IMR-90 (cell line): Measurements from ENCODE around the gene STXBP6. TPM values are rescaled to one million over a fixed set of nuclear protein-coding genes. Genes with fewer than 3 reads are reported as not detected.

Experiments
- ATAC-seq: fragments of 200-7000 bp; cut with Tn5 transposase; 2 replicates; pipeline ENCODE4 v1.9.1; 2020; ENCODE audit warnings: low read depth, mild to moderate bottlenecking, moderate library complexity
- BruUV-seq: library from RNA; stranded (reverse); fragments of 400-500 nt; replicated peaks from 2 replicates; lab custom pipeline; 2021; lab: Mats Ljungman, UMichigan
- CTCF ChIA-PET: fragments of 300-600 bp; formaldehyde crosslinking; extraction: SDS; loops from one replicate; lab custom pipeline; 2021; ENCODE audit warnings: antibody characterized with exemption; lab: Yijun Ruan, JAX
- POLR2A ChIA-PET: fragments of 300-600 bp; sonication (Branson Sonifier 250); formaldehyde crosslinking; loops from one replicate; lab custom pipeline; 2022; ENCODE audit warnings: antibody characterized with exemption; ENCODE audit not compliant: unreplicated experiment; lab: Charles Lee
- DNase-seq: peaks from one replicate; pipeline ENCODE4 v3.0.0; 2013
- H2AFZ ChIP-seq: replicated peaks from 2 replicates; pipeline ENCODE3; 2013; ENCODE audit warnings: low read length, mild to moderate bottlenecking; ENCODE audit not compliant: poor library complexity
- H2AK5ac ChIP-seq: 2 replicates; pipeline ENCODE4 v1.6.1; 2013; ENCODE audit warnings: low read depth, low read length, inconsistent platforms
- H2AK9ac ChIP-seq: replicated peaks from 2 replicates; pipeline ENCODE3; 2013; ENCODE audit warnings: mild to moderate bottlenecking, low read depth, low read length, moderate library complexity; ENCODE audit not compliant: poor library complexity
- H2BK120ac ChIP-seq: 2 replicates; pipeline ENCODE4 v1.6.1; 2013; ENCODE audit warnings: low read depth, low read length, inconsistent platforms
- H2BK15ac ChIP-seq: 3 replicates; pipeline ENCODE4 v1.6.1; 2013; ENCODE audit warnings: low read depth, low read length, inconsistent platforms
- H2BK20ac ChIP-seq: 2 replicates; pipeline ENCODE4 v1.6.1; 2013; ENCODE audit warnings: low read depth, mild to moderate bottlenecking, inconsistent platforms, low read length, moderate library complexity
- H2BK5ac ChIP-seq: 2 replicates; pipeline ENCODE4 v1.6.1; 2013; ENCODE audit warnings: mild to moderate bottlenecking, low read depth, low read length, inconsistent platforms; ENCODE audit not compliant: poor library complexity, severe bottlenecking
- H3K14ac ChIP-seq: replicated peaks from 2 replicates; pipeline ENCODE4 v1.6.1; 2013; ENCODE audit warnings: low read depth, low read length, inconsistent platforms
- H3K18ac ChIP-seq: 2 replicates; pipeline ENCODE4 v1.6.1; 2013; ENCODE audit warnings: low read depth, low read length, control low read depth
- H3K23ac ChIP-seq: 2 replicates; pipeline ENCODE4 v1.6.1; 2013; ENCODE audit warnings: low read depth, low read length, inconsistent platforms
- H3K27ac ChIP-seq: 2 replicates; pipeline ENCODE4 v1.5.1; 2013; ENCODE audit warnings: mild to moderate bottlenecking, control low read depth, low read length; ENCODE audit not compliant: insufficient read depth
- H3K27me3 ChIP-seq: 2 replicates; pipeline ENCODE4 v1.6.1; 2013; ENCODE audit warnings: low read length; ENCODE audit not compliant: control insufficient read depth, insufficient read depth
- H3K36me3 ChIP-seq: 2 replicates; pipeline ENCODE4 v1.6.1; 2013; ENCODE audit warnings: low read length, mixed read lengths; ENCODE audit not compliant: control insufficient read depth, insufficient read depth
- H3K4ac ChIP-seq: 2 replicates; pipeline ENCODE4 v1.6.1; 2013; ENCODE audit warnings: low read depth, low read length, inconsistent platforms
- H3K4me1 ChIP-seq: 2 replicates; pipeline ENCODE4 v1.6.1; 2013; ENCODE audit warnings: low read length, mixed read lengths; ENCODE audit not compliant: control insufficient read depth, insufficient read depth
- H3K4me2 ChIP-seq: 2 replicates; pipeline ENCODE4 v1.6.1; 2013; ENCODE audit warnings: low read depth, mild to moderate bottlenecking, control low read depth, low read length, moderate library complexity
- H3K4me3 ChIP-seq: 2 replicates; pipeline ENCODE4 v1.5.1; 2013; ENCODE audit warnings: low read depth, mild to moderate bottlenecking, control low read depth, low read length, moderate library complexity; ENCODE audit not compliant: insufficient read depth
- H3K56ac ChIP-seq: 2 replicates; pipeline ENCODE4 v1.6.1; 2013; ENCODE audit warnings: low read length, inconsistent platforms; ENCODE audit not compliant: insufficient read depth; ENCODE audit errors: extremely low read depth
- H3K79me1 ChIP-seq, 2 experiments: 2 replicates each; pipeline ENCODE4 v1.6.1; 2013; ENCODE audit warnings: low read length in 2 of 2, inconsistent platforms in 1 of 2, low read depth in 1 of 2
- H3K9ac ChIP-seq: 2 replicates; pipeline ENCODE4 v1.6.1; 2013; ENCODE audit warnings: low read depth, low read length, control low read depth
- H3K9me1 ChIP-seq: 2 replicates; pipeline ENCODE4 v1.6.1; 2013; ENCODE audit warnings: low read length, inconsistent platforms; ENCODE audit not compliant: insufficient read depth
- H3K9me3 ChIP-seq: 2 replicates; pipeline ENCODE4 v1.6.1; 2013; ENCODE audit warnings: low read length; ENCODE audit not compliant: control insufficient read depth, insufficient read depth
- H4K20me1 ChIP-seq: 2 replicates; pipeline ENCODE4 v1.6.1; 2013; ENCODE audit warnings: low read length, inconsistent platforms; ENCODE audit not compliant: insufficient read depth
- H4K5ac ChIP-seq: 2 replicates; pipeline ENCODE4 v1.6.1; 2013; ENCODE audit warnings: mild to moderate bottlenecking, low read depth, low read length, control low read depth
- H4K8ac ChIP-seq, 2 experiments: 2 replicates each; pipeline ENCODE4 v1.6.1; 2013; ENCODE audit warnings: low read depth in 2 of 2, low read length in 2 of 2, control low read depth in 1 of 2, inconsistent platforms in 1 of 2
- H4K91ac ChIP-seq: 2 replicates; pipeline ENCODE4 v1.6.1; 2013; ENCODE audit warnings: low read depth, low read length, inconsistent platforms; ENCODE audit not compliant: insufficient read depth
- BHLHE40 ChIP-seq: fragments of 150-350 bp; IDR thresholded peaks from 2 replicates; pipeline ENCODE4 v1.6.1; 2016; ENCODE audit warnings: mild to moderate bottlenecking, low read depth, low read length
- CEBPB ChIP-seq: IDR thresholded peaks from 2 replicates; pipeline ENCODE4 v1.6.1; 2012; ENCODE audit warnings: low read depth, low read length, improper control_type of control experiment
- CHD1 ChIP-seq: IDR thresholded peaks from 2 replicates; pipeline ENCODE4 v1.6.1; 2012; ENCODE audit warnings: low read depth, low read length, improper control_type of control experiment
- CTCF ChIP-seq: conservative IDR thresholded peaks from 2 replicates; pipeline ENCODE4 v1.5.1; 2012; ENCODE audit warnings: mild to moderate bottlenecking, low read depth, low read length, improper control_type of control experiment
- ELK1 ChIP-seq: fragments of 150-350 bp; IDR thresholded peaks from 2 replicates; pipeline ENCODE4 v1.6.1; 2016; ENCODE audit warnings: low read depth, mild to moderate bottlenecking, low read length, moderate library complexity, borderline replicate concordance
- FOS ChIP-seq: fragments of 150-350 bp; IDR thresholded peaks from 2 replicates; pipeline ENCODE4 v1.6.1; 2016; ENCODE audit warnings: low read depth, low read length
- MAFK ChIP-seq: IDR thresholded peaks from 2 replicates; pipeline ENCODE4 v1.6.1; 2012; ENCODE audit warnings: low read depth, low read length, improper control_type of control experiment
- MAZ ChIP-seq: IDR thresholded peaks from 2 replicates; pipeline ENCODE4 v1.6.1; 2012; ENCODE audit warnings: low read depth, mild to moderate bottlenecking, low read length, improper control_type of control experiment, moderate library complexity, borderline replicate concordance
- MXI1 ChIP-seq: IDR thresholded peaks from 2 replicates; pipeline ENCODE4 v1.6.1; 2012; ENCODE audit warnings: low read depth, mild to moderate bottlenecking, low read length, moderate library complexity, borderline replicate concordance
- NFE2L2 ChIP-seq: fragments of 150-350 bp; IDR thresholded peaks from 2 replicates; pipeline ENCODE4 v1.6.1; 2016; ENCODE audit warnings: low read depth, mild to moderate bottlenecking, low read length
- POLR2A ChIP-seq: IDR thresholded peaks from 2 replicates; pipeline ENCODE4 v1.6.1; 2012; ENCODE audit warnings: mild to moderate bottlenecking, low read depth, low read length
- RAD21 ChIP-seq: IDR thresholded peaks from 2 replicates; pipeline ENCODE4 v1.6.1; 2012; ENCODE audit warnings: low read length, improper control_type of control experiment
- RCOR1 ChIP-seq: IDR thresholded peaks from 2 replicates; pipeline ENCODE4 v1.6.1; 2012; ENCODE audit warnings: mild to moderate bottlenecking, low read length, improper control_type of control experiment; ENCODE audit not compliant: insufficient replicate concordance
- RFX5 ChIP-seq: IDR thresholded peaks from 2 replicates; pipeline ENCODE4 v1.8.0; 2012; ENCODE audit warnings: low read depth, mild to moderate bottlenecking, low read length, moderate library complexity
- SMC3 ChIP-seq: fragments of 150-350 bp; IDR thresholded peaks from 2 replicates; pipeline ENCODE4 v1.6.1; 2016; ENCODE audit warnings: low read depth, mild to moderate bottlenecking, antibody characterized with exemption, low read length, moderate library complexity
- WGBS, 2 experiments: methylation state at CpG; one replicate each; pipeline versions ENCODE4 v1.1.5 to v1.1.7; 2013; ENCODE audit warnings: missing lambda C conversion rate in 2 of 2; ENCODE audit not compliant: insufficient read length in 1 of 2; ENCODE audit errors: extremely low coverage in 2 of 2; 5-methylcytosine and 5-hydroxymethylcytosine counted together
- dilution Hi-C: fragments of 300-500 bp; cut with HindIII; formaldehyde crosslinking; loops from one replicate; pipeline ENCODE4 v1.14.3; 2018; ENCODE audit warnings: low sequenced_read_pairs; ENCODE audit not compliant: unreplicated experiment
- in situ Hi-C: fragments of 300-500 bp; cut with MboI; formaldehyde crosslinking; loops from 3 replicates; pipeline ENCODE4 v1.14.3; 2019; ENCODE audit warnings: low sequenced_read_pairs, inconsistent platforms, mixed read lengths
- intact Hi-C: fragments of 100-400 bp; cut with micrococcal nuclease; formaldehyde crosslinking; loops from 2 replicates; pipeline ENCODE4 v1.10.0; 2022
- polyA plus RNA-seq, 3 experiments: library from polyadenylated mRNA; depleted of rRNA; stranded (reverse); fragments of >200 nt; gene quantifications; 2 replicates each; pipeline ENCODE4 v1.2.3, GENCODE V29; 2012; ENCODE audit warnings: low replicate concordance in 1 of 3
- total RNA-seq: library from RNA; depleted of rRNA; stranded (reverse); fragments of >200 nt; gene quantifications from 2 replicates; pipeline ENCODE4 v1.2.3, GENCODE V29; 2012
- TF ChIP-seq, protein P1 (sequence below): fragments of 150-350 bp; IDR thresholded peaks from 2 replicates; pipeline ENCODE4 v1.6.1; 2017; ENCODE audit warnings: mild to moderate bottlenecking, antibody characterized with exemption, low read length, low read depth

The STXBP6 gene
- total and polyA plus RNA-seq, 2 of the 4 experiments (the other 2 are of a cell fraction), result 14.2 to 14.3 TPM

- dilution Hi-C loops (no loop called here), intact Hi-C loops (no loop called here), in situ Hi-C loops (no loop called here)
- H3K4ac ChIP-seq, result no peak overlapping the region
- H3K4me1 ChIP-seq, result peaks cover 12% of the 10 kb centered on the region
- no peak overlapping the region for H3K27ac ChIP-seq
- H2AFZ ChIP-seq, result no peak overlapping the region
- no peak overlapping the region for H2AK9ac ChIP-seq
- no peak overlapping the region for H2BK15ac ChIP-seq
- H4K5ac ChIP-seq, result no peak overlapping the region
- no peaks in the 10 kb centered on the region for H3K9me3 ChIP-seq
- BruUV-seq, result no TSS peak
- H3K4me3 ChIP-seq, result no peak overlapping the region
- no peak overlapping the region for H3K4me2 ChIP-seq
- ATAC-seq, result no peak
- no peak overlapping the region for H3K14ac ChIP-seq
- H4K91ac ChIP-seq, result no peak overlapping the region
- no peak overlapping the region for H3K9ac ChIP-seq
- no peak overlapping the region for H2BK20ac ChIP-seq
- no peak for DNase-seq
- H3K23ac ChIP-seq, result no peak overlapping the region
- peaks cover 1% of the 10 kb centered on the region; the same call in 1 of the 2 replicates for H3K9me1 ChIP-seq
- no peak overlapping the region for H2BK120ac ChIP-seq
- no peaks in the 10 kb centered on the region for H4K20me1 ChIP-seq
- no CpG with 5 or more reads among the region's 1 CpG for WGBS, 2 experiments
- TF ChIP-seq CEBPB (no peak), MAFK (no peak), MXI1 (no peak), SMC3 (no peak), RCOR1 (no peak), MAZ (no peak), RFX5 (no peak), NFE2L2 (no peak), CTCF (no peak), RAD21 (no peak), BHLHE40 (no peak), ELK1 (no peak), POLR2A (no peak), FOS (no peak), CHD1 (no peak)
- TF ChIP-seq, protein P1, sequence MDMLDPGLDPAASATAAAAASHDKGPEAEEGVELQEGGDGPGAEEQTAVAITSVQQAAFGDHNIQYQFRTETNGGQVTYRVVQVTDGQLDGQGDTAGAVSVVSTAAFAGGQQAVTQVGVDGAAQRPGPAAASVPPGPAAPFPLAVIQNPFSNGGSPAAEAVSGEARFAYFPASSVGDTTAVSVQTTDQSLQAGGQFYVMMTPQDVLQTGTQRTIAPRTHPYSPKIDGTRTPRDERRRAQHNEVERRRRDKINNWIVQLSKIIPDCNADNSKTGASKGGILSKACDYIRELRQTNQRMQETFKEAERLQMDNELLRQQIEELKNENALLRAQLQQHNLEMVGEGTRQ, result no peak
- POLR2A ChIA-PET, result no interaction called here
- H2BK5ac ChIP-seq, result no peak overlapping the region
- H3K27me3 ChIP-seq, result no peaks in the 10 kb centered on the region
- CTCF ChIA-PET, result no interaction called here
- no peak overlapping the region for H3K56ac ChIP-seq
- no peak overlapping the region for H3K18ac ChIP-seq
- peaks cover 0 to 4% of the 10 kb centered on the region in 2 experiments; a peak in 1 of 4 replicates for H3K79me1 ChIP-seq
- no peak overlapping the region for H2AK5ac ChIP-seq
- H3K36me3 ChIP-seq, result no peaks in the 10 kb centered on the region
- no peak overlapping the region for H4K8ac ChIP-seq
These were observed 38.9 kb downstream of the STXBP6 start for GRCh38 chr14:25011095-25011494.
